Stimulated activated CD4-positive, alpha-beta T cell treated with anti-CD3 and anti-CD28 coated beads, Interleukin-15, amount 100 ng/mL, for 24 hours (primary cell): ENCODE measurements around the gene NOS3.

Source experiments
- DNase-seq: peaks from one replicate; pipeline ENCODE4 v3.0.0-alpha.2; 2020

Gene NOS3

GRCh38 chr7:150952331-150953050 is 38.3 kb upstream of the NOS3 start:
- no peak for DNase-seq

- no peak for DNase-seq
Observed at GRCh38 chr7:150953061-150953997, 37.5 kb upstream of the NOS3 start.

DNA sequence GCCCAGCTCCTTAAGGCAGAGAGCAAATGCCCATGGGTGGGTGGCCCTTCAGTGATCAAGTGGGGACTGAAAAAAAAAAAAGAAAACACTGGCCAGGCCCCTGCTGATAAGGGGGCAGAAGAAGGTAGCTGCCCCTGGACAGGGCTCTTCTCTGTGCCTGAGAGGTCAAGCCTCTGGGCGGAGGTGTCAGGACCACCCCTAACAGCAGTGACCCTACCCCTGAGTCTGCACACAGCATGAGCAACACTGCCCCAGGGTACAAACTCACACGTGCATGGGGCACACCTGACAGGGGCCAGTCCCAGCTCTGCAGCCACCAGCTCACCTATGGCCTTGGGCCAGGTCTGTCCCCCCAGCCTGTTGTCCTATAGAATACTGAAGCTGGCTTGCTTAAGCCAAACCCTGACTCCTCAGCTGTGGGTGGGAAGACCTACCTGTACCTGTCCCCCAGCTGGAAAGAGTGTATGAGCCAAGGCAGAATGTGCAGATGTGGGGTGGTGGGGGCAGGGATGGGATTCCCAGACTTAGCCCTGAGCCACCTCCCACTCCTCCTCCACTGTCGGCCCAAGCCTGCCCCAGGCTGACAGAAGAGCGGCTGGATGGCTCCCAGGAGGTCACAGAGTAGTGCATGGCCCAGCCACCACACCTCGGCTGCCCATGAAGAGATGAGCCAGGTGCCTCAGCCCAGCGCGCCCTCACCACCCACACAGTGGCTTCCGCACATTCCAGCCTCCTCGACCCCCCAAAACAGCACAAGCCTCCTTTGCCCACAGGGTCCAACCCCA is 36.4 kb upstream of the NOS3 start:
- DNase-seq = no peak

DNA sequence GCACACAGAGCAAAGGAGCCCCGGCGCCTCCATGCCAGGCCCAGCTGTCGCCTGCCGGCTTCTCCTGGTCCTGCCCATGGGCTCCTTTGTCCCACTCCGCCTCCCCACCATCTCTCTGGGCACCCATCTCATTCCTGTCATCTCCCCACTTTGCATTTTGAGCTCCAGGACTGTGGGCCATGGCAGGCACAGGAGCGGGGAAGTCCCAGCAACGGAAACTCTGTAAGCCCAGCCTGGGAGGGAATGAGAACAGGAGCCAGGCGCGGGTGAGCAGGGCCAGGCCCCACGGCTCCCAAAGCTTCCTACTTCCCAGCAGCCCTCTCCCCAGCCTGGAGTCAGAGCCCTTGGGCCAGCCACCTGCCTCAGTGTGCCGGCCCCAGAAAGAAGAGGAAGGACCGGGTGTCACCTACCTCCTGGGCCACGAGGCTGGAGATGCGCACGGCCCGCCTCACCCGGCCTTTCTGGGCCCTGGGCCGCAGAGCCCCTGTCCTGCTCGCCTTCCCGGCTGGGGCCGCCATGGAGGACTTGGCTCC is 35.8 kb upstream of the NOS3 start:
- no peak for DNase-seq

DNA sequence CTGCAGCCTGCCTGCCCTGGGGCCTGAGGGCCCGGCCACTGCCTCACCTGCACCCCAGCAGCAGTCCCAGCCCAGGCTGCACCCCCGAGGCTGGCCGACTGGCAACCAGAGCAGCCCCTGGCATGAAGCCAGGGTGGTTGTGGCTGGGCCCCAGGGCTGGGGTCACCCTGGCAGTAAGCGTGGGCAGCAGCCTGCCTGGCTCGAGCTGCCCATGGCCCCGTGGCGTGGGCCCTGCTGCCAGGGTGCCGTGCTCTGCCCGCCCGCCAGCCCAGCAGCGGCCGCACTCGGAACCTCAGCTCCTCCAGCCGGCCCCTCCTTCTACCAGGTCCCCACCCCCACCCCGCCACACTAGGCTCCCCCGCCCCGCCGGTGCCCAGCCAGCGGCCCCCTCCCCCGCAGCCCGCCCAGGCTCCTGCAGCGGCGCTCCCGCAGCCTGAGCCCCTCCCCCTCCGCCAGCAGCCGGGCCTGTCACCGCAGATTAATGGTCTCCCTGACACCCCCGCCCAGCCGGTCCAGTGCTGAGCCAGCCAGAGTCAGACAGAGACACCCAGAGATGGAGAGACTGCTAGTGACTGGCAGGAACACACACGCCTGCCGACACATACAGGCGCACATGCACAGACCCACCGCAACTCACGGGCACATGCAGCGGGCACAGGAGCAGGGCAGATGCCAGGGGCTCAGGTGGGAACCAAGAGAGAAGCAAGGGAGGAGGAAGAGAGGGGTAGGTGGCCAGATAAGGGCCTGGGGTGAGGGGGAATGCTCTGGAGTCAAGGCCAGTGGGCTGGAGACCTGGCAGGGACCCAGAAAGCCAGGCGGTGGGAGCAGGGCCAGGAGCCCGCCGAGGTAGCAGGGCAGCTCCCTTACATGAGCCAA is 35.1 kb upstream of the NOS3 start:
- DNase-seq = no peak

DNA sequence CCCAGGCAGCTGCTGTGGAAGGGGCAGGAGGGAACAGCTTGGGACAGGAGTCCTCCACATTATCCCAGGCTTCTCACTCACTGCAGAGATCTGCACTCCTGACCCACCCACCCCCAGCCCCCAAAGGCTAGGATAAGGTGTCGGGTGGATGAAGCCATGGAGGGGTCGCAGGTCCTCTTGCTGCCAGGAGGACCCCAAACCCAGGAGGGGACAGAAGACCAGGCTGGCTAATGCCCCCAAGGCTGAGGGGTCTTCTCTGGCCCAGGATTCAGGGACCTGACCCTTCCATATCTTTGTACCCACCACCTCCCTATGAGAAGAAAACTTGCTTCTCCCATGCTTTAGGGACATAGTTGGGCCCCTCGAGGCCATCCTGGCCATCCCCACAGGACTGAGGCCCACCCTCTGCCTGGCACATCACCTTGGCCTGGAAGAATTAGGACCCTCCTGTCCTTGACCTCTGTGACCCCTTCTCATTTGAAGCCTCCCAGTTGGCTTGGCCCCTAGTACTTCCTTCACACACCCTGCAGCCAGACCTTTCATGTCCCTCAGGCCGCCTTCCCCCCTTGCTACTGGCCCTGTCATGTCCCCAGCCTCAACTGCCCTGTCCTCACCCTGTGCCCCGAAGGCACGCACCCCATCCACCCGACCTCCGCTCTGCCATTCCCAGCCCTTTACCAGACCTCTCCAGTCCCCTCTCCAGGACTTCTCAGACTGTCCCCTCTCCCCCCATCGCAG is 34.3 kb upstream of the NOS3 start:
- DNase-seq = no peak

GRCh38 chr7:150957133-150958020 is 33.4 kb upstream of the NOS3 start:
- DNase-seq = no peak

DNA sequence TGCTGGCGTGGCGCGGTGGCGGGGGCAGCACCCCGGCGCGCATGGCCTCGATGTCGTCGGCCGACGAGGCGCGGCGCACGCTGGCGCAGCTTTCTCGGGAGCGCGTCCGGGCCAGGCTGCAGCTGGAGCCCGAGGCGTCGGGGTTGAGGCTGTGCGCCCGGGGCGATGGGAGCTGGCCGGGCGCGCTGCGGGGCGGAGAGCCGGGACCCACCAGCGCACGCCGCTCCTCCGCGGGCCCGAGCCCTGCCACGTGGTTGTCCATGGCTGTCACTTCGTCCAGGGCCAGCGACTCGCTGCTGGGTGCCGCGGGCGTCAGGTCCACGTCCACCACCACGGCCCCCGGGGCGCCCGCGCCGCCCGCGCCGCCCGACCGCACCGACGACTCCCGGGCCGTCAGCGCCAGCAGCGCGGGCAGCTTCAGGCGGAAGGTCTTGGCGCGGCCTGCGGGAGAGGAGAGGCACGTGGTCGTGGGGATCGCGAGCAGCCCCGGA is 32.7 kb upstream of the NOS3 start:
- DNase-seq = no peak

DNA sequence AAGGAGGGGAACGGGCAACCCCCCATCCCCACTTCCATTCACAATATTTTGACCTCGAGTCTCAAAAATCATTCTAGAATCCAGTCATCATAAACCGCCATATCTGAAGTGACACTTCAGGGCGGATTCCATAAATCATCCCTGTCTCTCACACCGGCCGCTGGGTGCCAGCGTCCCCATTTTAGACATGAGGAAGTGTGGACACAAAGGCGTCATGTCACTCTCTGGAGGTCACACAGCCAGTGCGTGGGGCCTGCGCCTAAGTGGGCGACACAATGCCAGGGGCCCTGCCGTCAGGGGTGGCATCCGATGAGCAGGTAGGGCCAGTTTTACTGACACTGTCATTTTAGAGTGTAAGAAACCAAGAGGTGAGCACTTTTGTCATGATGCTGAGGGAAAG is 32.2 kb upstream of the NOS3 start:
- no peak for DNase-seq

GRCh38 chr7:150959081-150959480 is 31.7 kb upstream of the NOS3 start:
- DNase-seq = no peak

- no peak for DNase-seq
Observed at GRCh38 chr7:150959739-150960734, 30.8 kb upstream of the NOS3 start.

- DNase-seq = no peak
Observed at GRCh38 chr7:150961510-150962289, 29.1 kb upstream of the NOS3 start.

DNA sequence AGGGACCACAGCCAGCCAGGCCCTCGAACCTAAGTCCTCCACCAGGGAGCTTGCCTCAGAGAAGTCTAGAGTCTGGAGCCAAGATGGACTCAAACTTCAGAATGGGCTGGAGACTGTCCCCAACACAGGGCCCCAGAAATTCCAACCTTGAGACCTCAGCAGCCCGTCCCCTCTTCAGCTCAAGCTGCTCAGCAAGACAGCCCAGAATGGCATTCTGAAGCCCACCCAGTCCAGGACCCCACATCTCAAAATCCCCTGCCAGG is 28.6 kb upstream of the NOS3 start:
- no peak for DNase-seq

GRCh38 chr7:150962553-150963399 is 28.0 kb upstream of the NOS3 start:
- peak; percentile 70 for DNase-seq

- no peak for DNase-seq
Observed at GRCh38 chr7:150963707-150964559, 26.9 kb upstream of the NOS3 start.

DNA sequence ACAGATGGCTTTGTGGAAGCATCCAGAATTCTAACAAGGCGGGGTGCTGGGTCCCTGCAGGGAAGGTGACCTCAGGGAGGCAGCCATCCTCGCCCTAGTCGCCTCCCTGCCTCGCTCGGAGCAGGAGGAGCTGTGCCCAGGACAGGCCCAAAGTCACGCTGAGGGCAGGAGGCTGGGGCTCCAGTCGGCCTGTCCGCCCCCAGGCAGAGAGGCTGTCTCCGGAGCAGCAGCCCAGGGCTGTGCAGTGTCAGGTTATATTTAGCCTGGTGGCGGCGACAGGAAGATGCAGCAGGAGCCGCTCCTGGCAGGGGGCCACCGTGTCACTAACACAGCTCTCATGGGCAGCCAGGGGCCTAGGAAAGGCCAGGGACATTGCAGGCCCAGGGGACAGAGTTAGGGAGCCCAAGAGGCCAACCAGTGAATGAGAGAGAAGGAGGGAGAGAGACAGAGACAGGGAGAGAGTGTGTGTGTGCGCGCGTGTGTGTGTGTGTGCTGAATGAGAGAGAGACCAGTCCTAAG is 26.2 kb upstream of the NOS3 start:
- DNase-seq = no peak
